Measurements from ENCODE around the gene ADCYAP1R1. TPM values are rescaled to one million over a fixed set of nuclear protein-coding genes. Genes with fewer than 3 reads are reported as not detected.

Gene ADCYAP1R1
- total RNA-seq, 1 donor from 2014 or later: 12.0 TPM

- intact Hi-C loops (cut with DNase I): no loop called here
- Histone ChIP-seq H3K27me3 (no peaks in the 10 kb centered on the region), H3K36me3 (no peaks in the 10 kb centered on the region), H3K4me3 (no peak overlapping the region), H3K4me1 (peaks cover 27% of the 10 kb centered on the region), H3K27ac (no peak overlapping the region), H3K9me3 (no peaks in the 10 kb centered on the region)
- TF ChIP-seq POLR2A (IDR thresholded peaks at IDR 0.05) (no peak), POLR2AphosphoS5 (IDR thresholded peaks at IDR 0.05; ENCODE audit: insufficient read depth in 1 of 2, low read depth in 1 of 2) (no peak)
- TF ChIP-seq, protein P1, sequence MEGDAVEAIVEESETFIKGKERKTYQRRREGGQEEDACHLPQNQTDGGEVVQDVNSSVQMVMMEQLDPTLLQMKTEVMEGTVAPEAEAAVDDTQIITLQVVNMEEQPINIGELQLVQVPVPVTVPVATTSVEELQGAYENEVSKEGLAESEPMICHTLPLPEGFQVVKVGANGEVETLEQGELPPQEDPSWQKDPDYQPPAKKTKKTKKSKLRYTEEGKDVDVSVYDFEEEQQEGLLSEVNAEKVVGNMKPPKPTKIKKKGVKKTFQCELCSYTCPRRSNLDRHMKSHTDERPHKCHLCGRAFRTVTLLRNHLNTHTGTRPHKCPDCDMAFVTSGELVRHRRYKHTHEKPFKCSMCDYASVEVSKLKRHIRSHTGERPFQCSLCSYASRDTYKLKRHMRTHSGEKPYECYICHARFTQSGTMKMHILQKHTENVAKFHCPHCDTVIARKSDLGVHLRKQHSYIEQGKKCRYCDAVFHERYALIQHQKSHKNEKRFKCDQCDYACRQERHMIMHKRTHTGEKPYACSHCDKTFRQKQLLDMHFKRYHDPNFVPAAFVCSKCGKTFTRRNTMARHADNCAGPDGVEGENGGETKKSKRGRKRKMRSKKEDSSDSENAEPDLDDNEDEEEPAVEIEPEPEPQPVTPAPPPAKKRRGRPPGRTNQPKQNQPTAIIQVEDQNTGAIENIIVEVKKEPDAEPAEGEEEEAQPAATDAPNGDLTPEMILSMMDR (IDR thresholded peaks at IDR 0.05): no peak
- DNase-seq (ENCODE audit: extremely low spot score in 2 of 2): no peak
Observed at GRCh38 chr7:31078363-31078990, 26.4 kb downstream of the ADCYAP1R1 start.

DNA sequence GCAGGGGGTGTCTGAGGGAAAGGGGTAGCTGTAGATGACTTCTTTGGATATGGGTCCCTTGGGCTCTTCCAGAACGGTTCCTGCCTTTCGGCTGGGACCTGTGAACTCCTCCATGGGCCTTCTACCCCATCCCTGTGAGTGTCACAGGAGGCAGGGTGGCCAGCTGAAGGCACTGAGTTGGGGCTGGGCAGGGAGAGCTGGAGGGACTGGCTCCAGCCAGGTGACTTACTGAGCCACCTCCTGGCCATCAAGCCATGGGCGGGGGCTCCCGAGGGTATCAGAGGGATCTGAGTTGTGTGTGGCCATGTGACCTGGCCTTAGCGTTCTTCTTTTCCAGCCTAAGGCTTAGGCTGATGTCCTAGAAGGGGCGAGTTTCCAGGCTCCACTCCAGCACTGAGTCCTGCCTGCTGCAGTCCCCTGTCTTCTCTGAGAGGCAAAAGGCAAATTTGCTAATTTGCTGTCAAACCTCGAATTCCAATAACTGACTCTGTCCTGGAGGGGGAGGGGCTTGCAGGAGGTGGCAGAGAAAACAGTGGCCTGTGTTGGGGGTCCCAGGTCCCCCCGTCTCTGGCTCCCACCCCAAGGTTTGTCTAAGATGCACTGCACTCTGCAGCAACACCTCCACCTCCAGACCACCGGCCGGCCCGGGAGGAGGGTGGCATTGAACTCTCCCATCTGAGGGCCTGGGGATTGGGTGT lies 27.2 kb downstream of the ADCYAP1R1 start:
- Histone ChIP-seq H3K27ac (no peak overlapping the region), H3K4me3 (no peak overlapping the region), H3K4me1 (peaks cover 22% of the 10 kb centered on the region), H3K36me3 (no peaks in the 10 kb centered on the region), H3K9me3 (no peaks in the 10 kb centered on the region), H3K27me3 (no peaks in the 10 kb centered on the region)
- intact Hi-C loops (cut with DNase I): no loop called here
- TF ChIP-seq, protein P1 (IDR thresholded peaks at IDR 0.05): no peak
- TF ChIP-seq POLR2AphosphoS5 (IDR thresholded peaks at IDR 0.05; ENCODE audit: insufficient read depth in 1 of 2, low read depth in 1 of 2) (no peak), POLR2A (IDR thresholded peaks at IDR 0.05) (no peak)
- DNase-seq (ENCODE audit: extremely low spot score in 2 of 2): no peak

GRCh38 chr7:31079824-31080511 lies 27.9 kb downstream of the ADCYAP1R1 start:
- H3K4me3 ChIP-seq: no peak overlapping the region
- H3K9me3 ChIP-seq: no peaks in the 10 kb centered on the region
- H3K27ac ChIP-seq: no peak overlapping the region
- H3K27me3 ChIP-seq: no peaks in the 10 kb centered on the region
- DNase-seq (ENCODE audit: extremely low spot score in 2 of 2): no peak
- intact Hi-C loops (cut with DNase I): no loop called here
- no peak for TF ChIP-seq POLR2A (IDR thresholded peaks at IDR 0.05)
- TF ChIP-seq POLR2AphosphoS5 (IDR thresholded peaks at IDR 0.05; ENCODE audit: insufficient read depth in 1 of 2, low read depth in 1 of 2): no peak
- TF ChIP-seq, protein P1 (IDR thresholded peaks at IDR 0.05): no peak
- H3K36me3 ChIP-seq: no peaks in the 10 kb centered on the region
- peaks cover 19% of the 10 kb centered on the region for H3K4me1 ChIP-seq

GRCh38 chr7:31080763-31081162 lies 28.7 kb downstream of the ADCYAP1R1 start:
- DNase-seq (ENCODE audit: extremely low spot score in 2 of 2): no peak
- H3K27me3 ChIP-seq: no peaks in the 10 kb centered on the region

More at GRCh38 chr7:31080763-31081162, 28.7 kb downstream of the ADCYAP1R1 start:
- TF ChIP-seq POLR2A (IDR thresholded peaks at IDR 0.05) (no peak), POLR2AphosphoS5 (IDR thresholded peaks at IDR 0.05; ENCODE audit: insufficient read depth in 1 of 2, low read depth in 1 of 2) (no peak)
- TF ChIP-seq, protein P1 (IDR thresholded peaks at IDR 0.05): no peak
- no peak overlapping the region for H3K4me3 ChIP-seq
- peaks cover 16% of the 10 kb centered on the region for H3K4me1 ChIP-seq
- H3K9me3 ChIP-seq: no peaks in the 10 kb centered on the region
- intact Hi-C loops (cut with DNase I): no loop called here
- H3K36me3 ChIP-seq: no peaks in the 10 kb centered on the region
- H3K27ac ChIP-seq: no peak overlapping the region
